ENCODE measurements around the gene EHMT1. TPM values are rescaled to one million over a fixed set of nuclear protein-coding genes. Genes with fewer than 3 reads are reported as not detected.

The EHMT1 gene
- total RNA-seq, 2 experiments from 2014 or later = 111 to 118 TPM

DNA sequence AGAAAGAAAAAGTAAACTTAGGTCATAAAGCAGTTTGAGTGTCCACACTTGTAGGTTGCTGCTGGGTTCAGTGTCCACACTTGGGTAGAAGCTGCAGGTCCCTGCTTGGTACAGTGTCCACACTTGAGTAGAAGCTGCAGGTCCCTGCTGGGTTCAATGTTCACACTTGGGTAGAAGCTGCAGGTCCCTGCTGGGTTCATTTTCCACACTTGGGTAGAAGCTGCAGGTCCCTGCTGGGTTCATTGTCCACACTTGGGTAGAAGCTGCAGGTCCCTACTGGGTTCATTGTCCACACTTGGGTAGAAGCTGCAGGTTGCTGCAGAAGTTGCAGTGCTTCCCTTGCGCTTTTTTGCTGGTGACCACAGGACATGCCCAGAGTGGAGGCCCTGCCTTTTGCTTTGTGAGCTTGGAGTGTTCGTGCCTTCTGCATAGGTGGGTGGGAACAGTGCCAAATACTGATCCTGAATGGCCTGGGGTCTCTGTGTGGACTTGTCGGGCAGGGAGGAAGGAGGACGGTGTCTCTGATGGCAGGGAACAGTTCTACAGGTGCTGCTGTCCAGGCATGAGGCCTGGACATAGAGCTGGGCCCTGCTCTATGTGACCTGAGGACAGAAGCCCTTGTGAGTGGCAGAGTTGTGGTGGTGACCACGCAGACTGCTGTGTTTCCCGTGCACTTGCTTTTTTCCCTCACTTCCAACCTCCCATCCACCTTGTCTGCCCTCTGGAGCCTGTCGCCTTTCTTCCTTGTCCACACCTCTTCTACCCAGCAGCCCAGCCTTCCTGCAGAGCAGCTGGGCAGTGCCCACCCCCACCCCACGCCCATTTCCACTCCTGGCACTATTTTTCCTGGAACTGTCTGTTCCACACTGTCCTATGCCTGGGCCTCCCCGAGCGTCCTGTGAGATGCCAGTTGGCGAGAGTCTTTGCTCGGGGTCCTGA lies 120.8 kb downstream of the EHMT1 start:
- no peak overlapping the region for H3K27ac Mint-ChIP-seq
- no peaks in the 10 kb centered on the region for H3K27me3 Mint-ChIP-seq
- POLR2A ChIA-PET = interaction anchor here (0.6 to 0.9 kb wide), 2 partner anchors 9 to 40 kb away, joined by 3 read pairs; no protein-coding TSS in a partner anchor
- H3K4me1 Mint-ChIP-seq = peaks cover 6% of the 10 kb centered on the region
- peaks cover 8% of the 10 kb centered on the region for H3K9me3 Mint-ChIP-seq
- DNase-seq (no peak), ATAC-seq (ENCODE audit: low read depth) (no peak)
- H3K4me3 Mint-ChIP-seq = no peak overlapping the region
- peaks cover 30% of the 10 kb centered on the region for H3K36me3 Mint-ChIP-seq

DNA sequence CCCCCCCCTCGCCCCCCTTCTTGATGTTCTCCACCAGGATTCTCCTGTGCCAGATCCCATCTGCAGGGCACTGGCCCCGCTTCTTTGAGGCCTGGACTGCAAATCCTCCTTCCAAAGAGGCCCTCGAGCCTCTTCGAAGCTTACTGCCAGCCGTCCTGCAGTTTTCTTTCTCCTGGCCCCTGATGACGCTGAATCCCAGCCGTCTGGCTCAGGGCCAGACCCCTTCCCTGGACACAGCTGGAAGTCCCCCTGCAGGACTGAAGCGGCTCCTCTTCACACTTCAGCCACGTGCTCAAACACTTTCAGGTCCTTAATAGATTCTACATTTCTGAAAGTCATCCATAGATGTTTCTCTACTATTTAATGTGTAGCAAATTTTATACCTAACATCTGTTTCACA lies 121.5 kb downstream of the EHMT1 start:
- H3K9me3 Mint-ChIP-seq = peaks cover 2% of the 10 kb centered on the region

DNA sequence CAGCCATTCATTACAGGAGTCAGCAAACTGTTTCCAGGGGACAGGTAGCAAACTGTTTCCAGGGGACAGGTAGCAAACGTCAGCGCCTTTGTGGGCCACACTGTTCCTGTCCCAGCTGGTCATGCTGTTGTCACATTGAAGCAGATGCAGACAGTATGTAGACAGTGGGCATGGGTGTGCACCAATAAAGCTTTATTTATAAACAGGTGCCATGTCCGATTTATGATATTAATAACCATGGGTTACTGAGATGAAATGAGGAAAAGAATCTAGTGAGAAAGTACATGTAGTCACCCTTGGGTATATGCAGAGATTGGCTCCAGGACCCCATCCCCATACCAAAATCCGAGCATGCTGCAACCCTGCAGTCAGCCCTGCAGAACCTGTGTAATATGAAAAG lies 122.5 kb downstream of the EHMT1 start:
- ATAC-seq (ENCODE audit: low read depth) (no peak), DNase-seq (no peak)
- POLR2A ChIA-PET = no interaction called here
- Mint-ChIP-seq H3K4me3 (no peak overlapping the region), H3K36me3 (peaks cover 22% of the 10 kb centered on the region), H3K9me3 (no peaks in the 10 kb centered on the region), H3K27me3 (no peaks in the 10 kb centered on the region), H3K4me1 (peaks cover 15% of the 10 kb centered on the region), H3K27ac (no peak overlapping the region)

More for the DNA sequence above, 121.5 kb downstream of the EHMT1 start:
- DNase-seq = no peak
- POLR2A ChIA-PET = no interaction called here
- Mint-ChIP-seq H3K4me1 (peaks cover 9% of the 10 kb centered on the region), H3K36me3 (peaks cover 26% of the 10 kb centered on the region), H3K27ac (no peak overlapping the region), H3K27me3 (no peaks in the 10 kb centered on the region), H3K4me3 (no peak overlapping the region)
- no peak for ATAC-seq (ENCODE audit: low read depth)

DNA sequence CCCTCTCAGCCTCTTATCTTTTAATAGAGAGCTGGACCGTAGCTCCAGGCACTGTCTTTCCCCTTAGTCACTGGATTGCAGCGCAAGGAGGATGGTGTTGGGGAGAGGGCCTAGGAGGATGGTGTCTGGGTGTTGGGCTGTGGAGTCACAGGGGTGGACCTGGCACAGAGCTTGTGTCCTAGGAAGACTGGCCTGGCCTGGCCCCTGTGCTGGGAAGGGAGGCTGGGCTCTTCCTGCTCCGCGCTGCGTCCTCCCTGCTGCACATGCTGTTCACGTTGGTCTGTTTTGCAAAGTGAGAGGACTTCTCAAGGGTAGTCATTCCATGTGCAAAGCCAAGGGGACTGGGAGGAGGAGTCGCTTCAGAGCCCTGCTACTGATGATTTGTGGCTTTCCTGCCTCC lies 123.9 kb downstream of the EHMT1 start:
- Mint-ChIP-seq H3K27ac (peak overlapping the region; percentile 14), H3K4me3 (no peak overlapping the region), H3K27me3 (no peaks in the 10 kb centered on the region), H3K4me1 (peaks cover 15% of the 10 kb centered on the region), H3K36me3 (peaks cover 24% of the 10 kb centered on the region), H3K9me3 (no peaks in the 10 kb centered on the region)
- DNase-seq (no peak), ATAC-seq (ENCODE audit: low read depth) (no peak)
- POLR2A ChIA-PET = no interaction called here

DNA sequence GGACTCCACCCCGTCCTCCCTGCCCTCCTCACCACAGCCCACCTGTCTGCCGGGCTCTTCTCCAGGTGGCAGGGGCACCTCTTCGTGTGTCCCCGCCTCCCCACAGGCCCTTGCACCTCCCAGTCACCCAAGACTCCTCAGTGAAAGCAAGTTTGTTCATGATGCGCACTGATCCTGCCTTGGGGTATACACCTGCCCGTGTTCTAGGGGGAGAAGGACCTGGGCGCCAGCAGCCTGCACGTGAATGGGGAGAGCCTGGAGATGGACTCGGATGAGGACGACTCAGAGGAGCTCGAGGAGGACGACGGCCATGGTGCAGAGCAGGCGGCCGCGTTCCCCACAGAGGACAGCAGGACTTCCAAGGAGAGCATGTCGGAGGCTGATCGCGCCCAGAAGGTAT lies 124.9 kb downstream of the EHMT1 start:
- ATAC-seq (ENCODE audit: low read depth) (no peak), DNase-seq (no peak)
- Mint-ChIP-seq H3K9me3 (no peaks in the 10 kb centered on the region), H3K27ac (no peak overlapping the region), H3K36me3 (peaks cover 20% of the 10 kb centered on the region), H3K4me3 (no peak overlapping the region), H3K4me1 (peaks cover 15% of the 10 kb centered on the region), H3K27me3 (no peaks in the 10 kb centered on the region)
- POLR2A ChIA-PET = no interaction called here

DNA sequence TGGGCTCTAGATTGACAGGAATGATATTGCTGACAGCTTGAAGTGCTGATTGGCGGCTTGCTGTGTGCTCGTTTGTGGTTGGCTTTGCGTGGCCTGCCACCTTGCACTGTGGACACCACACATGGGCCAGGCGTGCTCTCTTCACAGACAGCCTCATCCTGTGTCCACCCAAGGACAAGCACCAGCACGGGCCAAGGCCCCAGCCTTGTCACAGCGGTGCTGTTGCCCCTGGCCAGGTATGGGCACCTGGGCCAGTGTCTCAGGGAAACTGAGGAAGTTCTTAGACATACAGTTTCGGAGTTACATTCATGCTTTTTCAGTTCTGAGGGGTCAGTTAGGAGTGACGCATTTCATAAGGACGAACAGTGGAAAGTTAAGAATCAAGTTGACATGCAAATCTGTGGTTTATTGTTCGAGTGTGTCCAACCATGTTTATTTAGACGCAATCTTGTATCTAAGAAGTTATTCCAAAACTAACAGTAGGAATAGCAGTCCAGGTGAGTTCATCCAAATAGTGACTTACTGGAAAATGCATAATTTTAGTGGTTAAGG lies 125.9 kb downstream of the EHMT1 start:
- ATAC-seq (ENCODE audit: low read depth) (no peak), DNase-seq (no peak)
- Mint-ChIP-seq H3K4me3 (no peak overlapping the region), H3K36me3 (peaks cover 18% of the 10 kb centered on the region), H3K27me3 (no peaks in the 10 kb centered on the region), H3K27ac (no peak overlapping the region), H3K4me1 (peaks cover 15% of the 10 kb centered on the region), H3K9me3 (no peaks in the 10 kb centered on the region)
- POLR2A ChIA-PET = no interaction called here

DNA sequence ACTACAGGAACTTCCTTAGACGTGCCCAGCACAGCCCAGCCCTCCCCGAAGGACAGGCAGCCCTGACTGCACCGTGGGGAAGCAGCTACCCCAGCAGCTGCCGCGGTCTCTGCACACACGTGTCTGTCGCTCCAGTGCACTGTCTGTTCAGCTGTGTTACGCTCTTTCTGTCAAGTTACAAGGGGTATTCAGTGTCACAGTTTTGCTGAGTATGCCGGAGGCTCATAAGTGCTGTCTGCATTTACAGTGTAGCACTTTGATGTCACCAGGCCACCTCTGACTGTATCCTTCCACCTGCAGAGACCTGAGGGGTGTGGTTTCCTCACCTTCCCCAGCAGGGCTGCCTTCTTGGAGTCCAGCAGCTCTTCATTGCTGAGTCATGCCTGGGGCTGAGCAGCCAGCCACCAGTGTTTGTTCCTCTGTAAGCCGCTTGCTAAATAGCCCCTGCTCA lies 126.8 kb downstream of the EHMT1 start:
- Mint-ChIP-seq H3K4me3 (no peak overlapping the region), H3K4me1 (peaks cover 13% of the 10 kb centered on the region), H3K27ac (peak overlapping the region; percentile 34), H3K36me3 (peaks cover 18% of the 10 kb centered on the region), H3K27me3 (no peaks in the 10 kb centered on the region), H3K9me3 (no peaks in the 10 kb centered on the region)
- POLR2A ChIA-PET = no interaction called here
- ATAC-seq (ENCODE audit: low read depth) (peak; percentile 59), DNase-seq (no peak)

DNA sequence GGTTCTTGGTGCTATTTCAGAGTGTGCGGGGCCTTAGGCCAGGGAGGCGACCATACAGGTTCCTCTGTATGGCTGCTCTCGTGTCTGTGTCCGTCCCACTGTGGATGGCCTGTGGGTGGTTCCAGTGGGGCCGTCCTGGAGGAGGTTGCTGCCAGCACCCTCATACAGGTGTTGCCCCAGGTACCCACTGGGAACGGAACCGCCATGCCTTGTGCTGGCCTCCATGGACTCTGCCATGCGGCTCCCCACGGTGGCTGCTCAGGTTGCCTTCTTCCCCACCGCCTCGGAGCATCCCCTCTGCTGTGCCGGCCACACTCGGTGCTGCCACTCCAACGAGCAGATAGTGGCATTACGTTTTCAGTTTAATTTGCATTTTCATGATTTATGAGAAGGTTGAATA lies 129.5 kb downstream of the EHMT1 start:
- H3K27ac Mint-ChIP-seq = no peak overlapping the region
- H3K4me3 Mint-ChIP-seq = no peak overlapping the region
- DNase-seq (no peak), ATAC-seq (ENCODE audit: low read depth) (no peak)
- H3K27me3 Mint-ChIP-seq = no peaks in the 10 kb centered on the region
- H3K4me1 Mint-ChIP-seq = peaks cover 11% of the 10 kb centered on the region
- no peaks in the 10 kb centered on the region for H3K9me3 Mint-ChIP-seq
- POLR2A ChIA-PET = interaction anchor here (1.0 kb wide), 1 partner anchor 9 kb away, joined by 3 read pairs; no protein-coding TSS in a partner anchor
- peaks cover 29% of the 10 kb centered on the region for H3K36me3 Mint-ChIP-seq

DNA sequence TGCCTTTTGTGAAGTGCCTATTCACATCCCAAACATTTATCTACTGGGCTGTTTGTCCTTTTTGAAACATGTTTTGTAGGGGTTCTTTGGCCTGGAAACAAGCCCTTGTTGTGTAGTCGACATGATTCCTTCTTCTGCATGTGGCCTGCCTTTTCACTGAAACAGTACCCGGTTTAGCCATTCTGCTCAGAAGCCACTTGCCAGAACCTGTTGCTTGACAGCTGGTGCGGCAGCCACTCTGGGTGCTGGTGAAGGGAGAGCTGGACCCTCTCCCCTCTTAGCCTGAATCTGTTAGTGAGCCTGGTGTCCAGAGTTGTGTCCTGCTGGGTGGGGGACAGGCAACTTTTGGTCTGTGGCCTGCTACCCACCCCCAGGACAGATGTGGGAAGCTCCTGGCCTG lies 129.9 kb downstream of the EHMT1 start:
- ATAC-seq (ENCODE audit: low read depth) = no peak
- H3K4me1 Mint-ChIP-seq = peaks cover 11% of the 10 kb centered on the region
- H3K4me3 Mint-ChIP-seq = no peak overlapping the region
- POLR2A ChIA-PET = interaction anchor here (1.0 kb wide), 1 partner anchor 10 kb away, joined by 3 read pairs; no protein-coding TSS in a partner anchor
- no peak overlapping the region for H3K27ac Mint-ChIP-seq
- peaks cover 30% of the 10 kb centered on the region for H3K36me3 Mint-ChIP-seq
- H3K27me3 Mint-ChIP-seq = no peaks in the 10 kb centered on the region
- H3K9me3 Mint-ChIP-seq = no peaks in the 10 kb centered on the region
- no peak for DNase-seq

DNA sequence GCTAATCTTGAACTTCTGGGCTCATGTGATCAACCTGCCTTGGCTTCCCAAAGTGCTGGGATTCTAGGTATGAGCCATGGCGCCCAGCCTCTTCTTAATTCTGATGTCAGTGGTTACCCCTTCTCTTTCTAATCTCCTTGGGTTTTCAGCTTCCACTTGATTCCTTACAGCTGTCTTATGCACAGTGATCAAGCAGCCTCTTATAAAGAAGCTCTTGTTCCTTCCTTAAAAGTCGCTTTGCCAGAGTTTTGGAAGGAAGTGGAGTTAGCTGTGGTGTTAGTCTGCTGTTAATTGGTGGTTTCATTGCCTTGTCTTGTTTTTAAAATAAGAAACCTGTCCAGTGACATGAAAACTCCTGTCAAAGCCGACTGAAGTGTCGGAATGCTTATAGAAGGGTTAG lies 130.7 kb downstream of the EHMT1 start:
- DNase-seq (no peak), ATAC-seq (ENCODE audit: low read depth) (no peak)
- Mint-ChIP-seq H3K27me3 (no peaks in the 10 kb centered on the region), H3K9me3 (peaks cover 2% of the 10 kb centered on the region), H3K36me3 (peaks cover 34% of the 10 kb centered on the region), H3K4me1 (peaks cover 10% of the 10 kb centered on the region), H3K4me3 (no peak overlapping the region), H3K27ac (no peak overlapping the region)
- POLR2A ChIA-PET = interaction anchor here (1.0 kb wide), 1 partner anchor 10 kb away, joined by 3 read pairs; no protein-coding TSS in a partner anchor

DNA sequence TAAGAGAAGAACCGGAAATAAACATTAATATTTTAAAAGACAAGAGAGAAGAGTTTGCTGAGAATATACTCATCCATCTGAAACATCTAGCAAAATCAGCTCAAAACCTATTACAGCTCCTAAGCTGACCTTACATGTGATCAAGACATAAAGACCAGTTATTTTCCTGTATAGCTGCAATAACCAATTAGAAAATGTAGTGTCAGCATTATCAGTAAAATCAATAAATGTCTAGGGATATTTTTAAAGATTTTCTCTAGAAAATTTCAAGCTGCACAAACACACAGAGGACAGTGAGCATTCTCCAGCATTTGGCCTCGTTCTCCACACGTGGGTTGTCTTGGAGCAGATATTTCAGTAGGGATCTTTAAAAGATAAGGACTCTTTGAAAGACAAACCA lies 131.2 kb downstream of the EHMT1 start:
- H3K27ac Mint-ChIP-seq = no peak overlapping the region
- POLR2A ChIA-PET = no interaction called here
- peaks cover 6% of the 10 kb centered on the region for H3K4me1 Mint-ChIP-seq
- H3K9me3 Mint-ChIP-seq = peaks cover 2% of the 10 kb centered on the region
- peaks cover 35% of the 10 kb centered on the region for H3K36me3 Mint-ChIP-seq
- no peaks in the 10 kb centered on the region for H3K27me3 Mint-ChIP-seq
- H3K4me3 Mint-ChIP-seq = no peak overlapping the region
- no peak for ATAC-seq (ENCODE audit: low read depth)
- DNase-seq = no peak

DNA sequence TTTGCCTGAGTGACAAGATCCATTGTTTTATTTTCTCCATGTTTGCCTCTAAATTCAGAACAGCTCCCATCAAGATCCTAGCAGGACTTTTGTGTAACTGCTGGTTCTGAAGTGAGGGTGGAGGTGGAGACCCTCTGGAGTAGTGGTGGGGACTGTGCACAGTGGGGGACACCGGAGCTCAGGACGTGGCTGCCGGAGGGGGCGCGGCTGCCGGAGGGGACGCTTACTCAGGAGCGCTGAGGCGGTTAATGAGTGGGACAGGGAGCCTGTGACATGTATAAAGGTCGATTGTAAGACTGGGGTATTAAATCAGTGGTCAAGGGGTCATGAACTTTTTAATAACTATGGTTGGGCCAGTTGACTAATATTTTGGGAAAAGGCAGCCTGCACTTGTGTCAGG lies 131.8 kb downstream of the EHMT1 start:
- Mint-ChIP-seq H3K27ac (no peak overlapping the region), H3K4me1 (peaks cover 4% of the 10 kb centered on the region), H3K4me3 (no peak overlapping the region), H3K27me3 (no peaks in the 10 kb centered on the region), H3K36me3 (peaks cover 41% of the 10 kb centered on the region), H3K9me3 (peaks cover 8% of the 10 kb centered on the region)
- POLR2A ChIA-PET = no interaction called here
- ATAC-seq (ENCODE audit: low read depth) (no peak), DNase-seq (no peak)

DNA sequence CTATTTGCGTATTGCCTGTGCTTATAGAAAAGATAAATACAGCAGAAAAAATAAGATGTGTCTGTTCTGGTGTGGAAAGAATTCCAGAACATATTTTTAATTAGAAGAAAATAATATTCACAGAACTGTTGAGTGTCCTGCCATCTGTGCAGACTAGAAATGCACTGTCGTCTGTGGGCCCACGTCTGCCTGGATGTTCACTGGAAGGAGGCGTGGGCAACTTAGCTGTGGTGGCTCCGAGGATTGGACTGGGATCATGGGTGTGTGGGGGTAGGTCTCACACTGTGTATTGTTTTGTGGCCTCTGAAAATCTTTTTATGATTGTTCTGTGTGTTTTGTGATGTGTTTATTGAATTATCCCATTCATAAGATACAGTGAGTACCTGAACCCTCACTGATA lies 132.8 kb downstream of the EHMT1 start:
- Mint-ChIP-seq H3K27me3 (no peaks in the 10 kb centered on the region), H3K4me1 (peaks cover 4% of the 10 kb centered on the region), H3K36me3 (peaks cover 48% of the 10 kb centered on the region), H3K27ac (no peak overlapping the region), H3K4me3 (no peak overlapping the region), H3K9me3 (peaks cover 9% of the 10 kb centered on the region)
- DNase-seq (no peak), ATAC-seq (ENCODE audit: low read depth) (no peak)
- POLR2A ChIA-PET = no interaction called here

DNA sequence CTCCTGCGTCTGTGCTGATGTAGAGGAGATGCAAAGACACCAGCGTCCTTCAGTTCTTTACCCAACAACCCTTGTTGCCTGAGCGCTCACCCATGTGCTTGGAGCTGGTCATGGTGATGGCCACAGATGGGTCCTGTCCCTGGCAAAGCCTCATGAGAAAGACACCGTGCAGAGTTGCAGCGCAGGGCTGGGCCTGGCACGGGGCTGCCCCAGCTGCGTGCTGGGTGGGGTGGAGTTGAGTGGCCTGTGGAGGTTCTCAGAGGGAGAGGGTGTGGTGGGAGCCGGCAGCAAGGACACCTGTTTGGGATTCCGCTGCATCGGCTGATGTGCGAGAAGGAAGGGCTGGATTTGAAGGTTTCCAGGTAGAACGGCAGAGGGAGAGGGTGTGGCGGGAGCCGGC lies 133.6 kb downstream of the EHMT1 start:
- no peak for ATAC-seq (ENCODE audit: low read depth)
- Mint-ChIP-seq H3K4me1 (peaks cover 12% of the 10 kb centered on the region), H3K27me3 (no peaks in the 10 kb centered on the region), H3K4me3 (no peak overlapping the region), H3K27ac (no peak overlapping the region), H3K36me3 (peaks cover 49% of the 10 kb centered on the region), H3K9me3 (peaks cover 9% of the 10 kb centered on the region)
- POLR2A ChIA-PET = no interaction called here
- DNase-seq = no peak
